Stimulated activated CD4-positive, alpha-beta T cell treated with anti-CD3 and anti-CD28 coated beads, Interleukin-4, amount 100 ng/mL, for 1 hour (primary cell): ENCODE data around the gene PHF5A.
"Not testable (repeated sequence)": the region's sequence is repeated elsewhere in the genome, so short reads cannot be mapped to it uniquely, and the experiment has no call there.

Source experiments
- DNase-seq: peaks from one replicate; pipeline ENCODE4 v3.0.0-alpha.2; 2020

The PHF5A gene

GRCh38 chr22:41446639-41447434 lies 21.7 kb downstream of the PHF5A start, which contains the start of gene TOB2:
TSS of gene TOB2 (minus strand) at chr22:41446801. CDS start at chr22:41437345, 9,456 bp downstream.
- DNase-seq: peak; percentile 94

GRCh38 chr22:41446057-41446501 lies 22.4 kb downstream of the PHF5A start:
- DNase-seq: no peak

GRCh38 chr22:41445129-41446056 lies 23.1 kb downstream of the PHF5A start:
- peak; percentile 25 for DNase-seq

- peak; percentile 80 for DNase-seq
Observed at GRCh38 chr22:41444360-41445128, 23.9 kb downstream of the PHF5A start.

- no peak for DNase-seq
Observed at GRCh38 chr22:41442240-41442792, 26.2 kb downstream of the PHF5A start.

GRCh38 chr22:41440511-41440910 lies 28.0 kb downstream of the PHF5A start:
- not testable (repeated sequence) for DNase-seq

GRCh38 chr22:41437198-41437597 lies 31.3 kb downstream of the PHF5A start:
- DNase-seq: no peak

- no peak for DNase-seq
Observed at GRCh38 chr22:41436322-41437113, 32.0 kb downstream of the PHF5A start.

GRCh38 chr22:41435560-41435959 lies 32.9 kb downstream of the PHF5A start:
- DNase-seq: no peak

- DNase-seq: not testable (repeated sequence)
Observed at GRCh38 chr22:41434361-41435003, 34.0 kb downstream of the PHF5A start.

- DNase-seq: not testable (repeated sequence)
Observed at GRCh38 chr22:41433480-41433879, 35.0 kb downstream of the PHF5A start.

- no peak for DNase-seq
Observed at GRCh38 chr22:41431656-41432055, 36.8 kb downstream of the PHF5A start.

- DNase-seq: no peak
Observed at GRCh38 chr22:41429951-41430332, 38.5 kb downstream of the PHF5A start.

GRCh38 chr22:41429232-41429950 lies 39.1 kb downstream of the PHF5A start:
- DNase-seq: no peak

GRCh38 chr22:41425660-41426365 lies 42.7 kb downstream of the PHF5A start:
- peak; percentile 27 for DNase-seq

GRCh38 chr22:41418717-41419116 lies 49.8 kb downstream of the PHF5A start:
- no peak for DNase-seq

GRCh38 chr22:41417622-41418390 lies 50.7 kb downstream of the PHF5A start:
- DNase-seq: no peak

GRCh38 chr22:41415554-41415953 lies 52.9 kb downstream of the PHF5A start:
- DNase-seq: no peak
